Liver (tissue), 9 donors: ENCODE measurements around the gene STRN. TPM values are rescaled to one million over a fixed set of nuclear protein-coding genes. Genes with fewer than 3 reads are reported as not detected.

Experiments
- DNase-seq: peaks from one replicate; pipeline ENCODE4 v3.0.0-alpha.2; 2017; ENCODE audit warnings: low spot score
- H3K27ac ChIP-seq, 2 donors: one replicate each; pipeline ENCODE4 v1.7.0; 2013; ENCODE audit warnings: inconsistent platforms in 2 of 2, low read length in 2 of 2, control low read depth in 1 of 2, low read depth in 1 of 2, mild to moderate bottlenecking in 1 of 2
- H3K27me3 ChIP-seq, 4 donors: one replicate each; pipeline versions ENCODE4 v1.6.1 to v1.7.0; 2013; ENCODE audit warnings: low read length in 3 of 4, inconsistent platforms in 1 of 4, mild to moderate bottlenecking in 1 of 4, moderate library complexity in 1 of 4; ENCODE audit not compliant: control insufficient read depth in 4 of 4, insufficient read depth in 4 of 4
- H3K36me3 ChIP-seq, 4 donors: one replicate each; pipeline versions ENCODE4 v1.6.1 to v1.7.0; 2013; ENCODE audit warnings: low read length in 3 of 4, mild to moderate bottlenecking in 3 of 4, low read depth in 1 of 4, moderate library complexity in 1 of 4; ENCODE audit not compliant: control insufficient read depth in 4 of 4, insufficient read depth in 3 of 4
- H3K4me1 ChIP-seq, 4 donors: one replicate each; pipeline versions ENCODE4 v1.6.1 to v1.7.0; 2013; ENCODE audit warnings: low read length in 3 of 4, mild to moderate bottlenecking in 3 of 4, moderate library complexity in 1 of 4; ENCODE audit not compliant: control insufficient read depth in 4 of 4, insufficient read depth in 4 of 4
- H3K4me3 ChIP-seq, 3 donors: one replicate each; pipeline versions ENCODE4 v1.6.1 to v1.7.0; 2013; ENCODE audit warnings: low read length in 3 of 3, control low read depth in 1 of 3, low read depth in 1 of 3, mild to moderate bottlenecking in 1 of 3
- H3K9ac ChIP-seq, 2 donors: one replicate each; pipeline ENCODE4 v1.7.0; 2013; ENCODE audit warnings: low read length in 2 of 2, mild to moderate bottlenecking in 2 of 2, moderate library complexity in 2 of 2, control low read depth in 1 of 2, low read depth in 1 of 2
- H3K9me3 ChIP-seq, 4 donors: one replicate each; pipeline versions ENCODE4 v1.6.1 to v1.7.0; 2013; ENCODE audit warnings: low read length in 3 of 4; ENCODE audit not compliant: control insufficient read depth in 4 of 4
- ATF3 ChIP-seq: IDR thresholded peaks from 2 replicates; pipeline ENCODE4 v1.6.1; 2016; ENCODE audit warnings: antibody characterized with exemption
- CTCF ChIP-seq: fragments of 150-350 bp; IDR thresholded peaks from 2 replicates; pipeline ENCODE4 v1.5.1; 2017; ENCODE audit warnings: improper control_type of control experiment, low read depth, low read length; ENCODE audit not compliant: missing input control
- EGR1 ChIP-seq, 2 donors: IDR thresholded peaks; 2 replicates each; pipeline ENCODE4 v1.6.1; 2016 to 2018; ENCODE audit warnings: antibody characterized with exemption in 2 of 2, low read depth in 2 of 2
- FOXA1 ChIP-seq: IDR thresholded peaks from 2 replicates; pipeline ENCODE4 v1.6.1; 2016; ENCODE audit warnings: antibody characterized with exemption
- GABPA ChIP-seq, 2 donors: IDR thresholded peaks in 1 of 2; conservative IDR thresholded peaks in 1 of 2; 2 replicates each; pipeline ENCODE4 v1.6.1; 2016; ENCODE audit warnings: antibody characterized with exemption in 2 of 2, mild to moderate bottlenecking in 1 of 2, moderate library complexity in 1 of 2
- HNF4A ChIP-seq, 2 donors: conservative IDR thresholded peaks; 2 replicates each; pipeline ENCODE4 v1.6.1; 2016; ENCODE audit warnings: antibody characterized with exemption in 2 of 2, mild to moderate bottlenecking in 2 of 2
- HNF4G ChIP-seq: IDR thresholded peaks from 2 replicates; pipeline ENCODE4 v1.6.1; 2016; ENCODE audit warnings: antibody characterized with exemption
- JUND ChIP-seq, 2 donors: IDR thresholded peaks; 2 replicates each; pipeline ENCODE4 v1.6.1; 2016; ENCODE audit warnings: antibody characterized with exemption in 2 of 2
- MAX ChIP-seq: IDR thresholded peaks from 2 replicates; pipeline ENCODE4 v1.6.1; 2016; ENCODE audit warnings: antibody characterized with exemption
- NR2F2 ChIP-seq: IDR thresholded peaks from 2 replicates; pipeline ENCODE4 v1.6.1; 2016; ENCODE audit warnings: antibody characterized with exemption
- RAD21 ChIP-seq, 2 donors: IDR thresholded peaks; 2 replicates each; pipeline ENCODE4 v1.6.1; 2016; ENCODE audit warnings: antibody characterized with exemption in 2 of 2, mild to moderate bottlenecking in 2 of 2
- REST ChIP-seq: IDR thresholded peaks from 2 replicates; pipeline ENCODE4 v1.6.1; 2016; ENCODE audit warnings: antibody characterized with exemption, mild to moderate bottlenecking
- RXRA ChIP-seq, 2 donors: IDR thresholded peaks; 2 replicates each; pipeline ENCODE4 v1.6.1; 2017 to 2018; ENCODE audit warnings: antibody characterized with exemption in 2 of 2, mild to moderate bottlenecking in 1 of 2
- SP1 ChIP-seq: IDR thresholded peaks from 2 replicates; pipeline ENCODE4 v1.6.1; 2018; ENCODE audit warnings: antibody characterized with exemption, mild to moderate bottlenecking
- TAF1 ChIP-seq: conservative IDR thresholded peaks from 2 replicates; pipeline ENCODE4 v1.6.1; 2016; ENCODE audit warnings: antibody characterized with exemption, mild to moderate bottlenecking
- YY1 ChIP-seq: IDR thresholded peaks from 2 replicates; pipeline ENCODE4 v1.6.1; 2016; ENCODE audit warnings: antibody characterized with exemption, mild to moderate bottlenecking
- ZBTB33 ChIP-seq: IDR thresholded peaks from 2 replicates; pipeline ENCODE4 v1.6.1; 2016; ENCODE audit warnings: antibody characterized with exemption
- WGBS: extraction: QIAGEN DNeasy Blood & Tissue Kit; methylation state at CpG from one replicate; pipeline ENCODE4 v1.1.7; 2013; 5-methylcytosine and 5-hydroxymethylcytosine counted together
- polyA plus RNA-seq, 2 donors: library from polyadenylated mRNA; stranded (reverse) in 1 of 2; unstranded in 1 of 2; fragments of 200-250 nt in 1 of 2; fragments of >200 nt in 1 of 2; fragmentation: Nextera tagmentation in 1 of 2; extraction: Ambion mirVana in 1 of 2; gene quantifications; one replicate each; pipeline versions ENCODE4 v1.2.1 to v1.2.3, GENCODE V29; 2013 to 2015
- total RNA-seq, 2 donors: library from RNA; depleted of rRNA; stranded (reverse); fragments of >200 nt; gene quantifications; one replicate each; pipeline ENCODE4 v1.2.3, GENCODE V29; 2014
- donor health status: healthy.
- donor health status: healthy.
- donor health status: healthy.
- donor health status: healthy.
- donor health status: healthy.

STRN gene
- total and polyA plus RNA-seq, 4 donors, result 2.5 to 11.9 (median 5.6) TPM

GRCh38 chr2:36802952-36803351 lies 163.4 kb downstream of the STRN start:
- Histone ChIP-seq H3K27ac (no peak overlapping the region), H3K9me3 (no peaks in the 10 kb centered on the region), H3K4me3 (no peak overlapping the region), H3K36me3 (no peaks in the 10 kb centered on the region), H3K27me3 (peaks cover 0 to 4% (median 0%) of the 10 kb centered on the region in 4 donors), H3K4me1 (no peaks in the 10 kb centered on the region), H3K9ac (no peak overlapping the region)
- TF ChIP-seq YY1 (no peak), FOXA1 (no peak), RXRA (IDR thresholded peaks at IDR 0.05) (no peak), EGR1 (IDR thresholded peaks at IDR 0.05; ENCODE audit: low read depth in 2 of 2) (no peak), CTCF (no peak), JUND (IDR thresholded peaks at IDR 0.05) (no peak), RAD21 (IDR thresholded peaks at IDR 0.05) (no peak), SP1 (no peak), HNF4G (no peak)
- 93% methylated on average over 3 of the region's 3 CpGs for WGBS
- no peak for DNase-seq

- Histone ChIP-seq H3K27me3 (peaks cover 0 to 4% (median 0%) of the 10 kb centered on the region in 4 donors), H3K4me3 (no peak overlapping the region), H3K27ac (no peak overlapping the region), H3K4me1 (no peaks in the 10 kb centered on the region), H3K9ac (no peak overlapping the region), H3K36me3 (no peaks in the 10 kb centered on the region), H3K9me3 (no peaks in the 10 kb centered on the region)
- 88% methylated on average over 6 of the region's 6 CpGs for WGBS
- no peak for DNase-seq
- TF ChIP-seq ATF3, result no peak
- no peak for TF ChIP-seq MAX
- no peak for TF ChIP-seq YY1
Observed at GRCh38 chr2:36801088-36801487, 165.2 kb downstream of the STRN start.

GRCh38 chr2:36800381-36800780 lies 166.0 kb downstream of the STRN start:
- WGBS, result 90% methylated on average over 11 of the region's 11 CpGs
- H3K9ac ChIP-seq, result no peak overlapping the region
- peaks cover 0 to 4% (median 0%) of the 10 kb centered on the region in 4 donors for H3K27me3 ChIP-seq
- no peak overlapping the region for H3K4me3 ChIP-seq
- H3K27ac ChIP-seq, result no peak overlapping the region
- H3K9me3 ChIP-seq, result no peaks in the 10 kb centered on the region
- no peaks in the 10 kb centered on the region for H3K4me1 ChIP-seq
- no peak for DNase-seq
- H3K36me3 ChIP-seq, result no peaks in the 10 kb centered on the region
- TF ChIP-seq TAF1, result no peak
- TF ChIP-seq EGR1 (IDR thresholded peaks at IDR 0.05; ENCODE audit: low read depth in 2 of 2), result no peak
- no peak for TF ChIP-seq JUND (IDR thresholded peaks at IDR 0.05)
- TF ChIP-seq HNF4G, result no peak
- TF ChIP-seq GABPA (IDR thresholded peaks at IDR 0.05 in 1 of 2, conservative IDR thresholded peaks at IDR 0.05 in 1 of 2), result no peak
- no peak for TF ChIP-seq NR2F2
- no peak for TF ChIP-seq REST
- no peak for TF ChIP-seq RAD21 (IDR thresholded peaks at IDR 0.05)
- no peak for TF ChIP-seq ZBTB33
- TF ChIP-seq ATF3, result no peak
- TF ChIP-seq HNF4A (conservative IDR thresholded peaks at IDR 0.05), result no peak
- no peak for TF ChIP-seq YY1
- TF ChIP-seq CTCF, result no peak
- no peak for TF ChIP-seq SP1
- no peak for TF ChIP-seq MAX
